Stimulated activated naive CD8-positive, alpha-beta T cell treated with anti-CD3 and anti-CD28 coated beads, Interleukin-15, Interleukin-2, amounts not matched to agents 100 ng/mL and 50 ng/mL, for 24 hours (primary cell): ENCODE measurements around the gene LZTS2.
A peak's percentile ranks its signal among the peaks of the same experiment; 100 is the strongest.

Source experiments
- H3K27ac Mint-ChIP-seq: one replicate; pipeline ENCODE4 v1.8.0; 2021; ENCODE audit warnings: mild to moderate bottlenecking, mixed read lengths
- H3K27me3 Mint-ChIP-seq: one replicate; pipeline ENCODE4 v1.8.0; 2021; ENCODE audit warnings: mixed read lengths
- H3K36me3 Mint-ChIP-seq: one replicate; pipeline ENCODE4 v1.8.0; 2021; ENCODE audit warnings: low read depth, mixed read lengths
- H3K4me1 Mint-ChIP-seq: one replicate; pipeline ENCODE4 v1.8.0; 2021; ENCODE audit warnings: low read depth, mixed read lengths
- H3K4me3 Mint-ChIP-seq: one replicate; pipeline ENCODE4 v1.8.0; 2021; ENCODE audit warnings: mild to moderate bottlenecking, mixed read lengths
- H3K9me3 Mint-ChIP-seq: one replicate; pipeline ENCODE4 v1.8.0; 2021; ENCODE audit warnings: mixed read lengths

Gene LZTS2

GRCh38 chr10:100999742-101000126, at the start of gene LZTS2:
TSS of gene LZTS2 (plus strand) at chr10:100999808. CDS start at chr10:101002539, 2,731 bp downstream.
- Mint-ChIP-seq H3K27me3 (no peaks in the 10 kb centered on the region), H3K4me3 (peak within 1 kb of the TSS; percentile 84), H3K27ac (peak within 1 kb of the TSS; percentile 94), H3K36me3 (peaks cover 5% of the 10 kb centered on the region), H3K4me1 (peaks cover 30% of the 10 kb centered on the region), H3K9me3 (no peaks in the 10 kb centered on the region)

GRCh38 chr10:100960251-100960650, 39.4 kb upstream of the LZTS2 start:
- Mint-ChIP-seq H3K27me3 (no peaks in the 10 kb centered on the region), H3K27ac (no peak overlapping the region), H3K4me3 (no peak overlapping the region), H3K9me3 (no peaks in the 10 kb centered on the region), H3K4me1 (no peaks in the 10 kb centered on the region), H3K36me3 (peaks cover 50% of the 10 kb centered on the region)

GRCh38 chr10:100962351-100963080, 37.1 kb upstream of the LZTS2 start:
- no peaks in the 10 kb centered on the region for H3K27me3 Mint-ChIP-seq
- no peak overlapping the region for H3K27ac Mint-ChIP-seq
- H3K4me1 Mint-ChIP-seq = no peaks in the 10 kb centered on the region
- H3K9me3 Mint-ChIP-seq = no peaks in the 10 kb centered on the region
- peaks cover 36% of the 10 kb centered on the region for H3K36me3 Mint-ChIP-seq
- no peak overlapping the region for H3K4me3 Mint-ChIP-seq

GRCh38 chr10:100963826-100964225, 35.8 kb upstream of the LZTS2 start:
- Mint-ChIP-seq H3K4me3 (no peak overlapping the region), H3K27me3 (peaks cover 4% of the 10 kb centered on the region), H3K36me3 (peaks cover 30% of the 10 kb centered on the region), H3K27ac (no peak overlapping the region), H3K9me3 (no peaks in the 10 kb centered on the region), H3K4me1 (peaks cover 7% of the 10 kb centered on the region)

- Mint-ChIP-seq H3K4me3 (no peak overlapping the region), H3K4me1 (peaks cover 17% of the 10 kb centered on the region), H3K9me3 (no peaks in the 10 kb centered on the region), H3K27me3 (peaks cover 4% of the 10 kb centered on the region), H3K36me3 (peaks cover 15% of the 10 kb centered on the region), H3K27ac (no peak overlapping the region)
Observed at GRCh38 chr10:100965820-100966219, 33.8 kb upstream of the LZTS2 start.

GRCh38 chr10:100966887-100967286, 32.7 kb upstream of the LZTS2 start:
- Mint-ChIP-seq H3K27me3 (peaks cover 4% of the 10 kb centered on the region), H3K9me3 (no peaks in the 10 kb centered on the region), H3K36me3 (peaks cover 13% of the 10 kb centered on the region), H3K4me1 (peaks cover 21% of the 10 kb centered on the region), H3K4me3 (no peak overlapping the region), H3K27ac (no peak overlapping the region)

- peaks cover 4% of the 10 kb centered on the region for H3K27me3 Mint-ChIP-seq
- no peak overlapping the region for H3K27ac Mint-ChIP-seq
- peaks cover 9% of the 10 kb centered on the region for H3K36me3 Mint-ChIP-seq
Observed at GRCh38 chr10:100967332-100967731, 32.3 kb upstream of the LZTS2 start.

GRCh38 chr10:100968062-100968736, 31.4 kb upstream of the LZTS2 start:
- no peaks in the 10 kb centered on the region for H3K36me3 Mint-ChIP-seq
- H3K27ac Mint-ChIP-seq = no peak overlapping the region
- H3K4me1 Mint-ChIP-seq = peaks cover 29% of the 10 kb centered on the region
- peaks cover 4% of the 10 kb centered on the region for H3K27me3 Mint-ChIP-seq
- no peaks in the 10 kb centered on the region for H3K9me3 Mint-ChIP-seq
- H3K4me3 Mint-ChIP-seq = peak overlapping the region; percentile 47

More at GRCh38 chr10:100967332-100967731, 32.3 kb upstream of the LZTS2 start:
- H3K4me1 Mint-ChIP-seq = peaks cover 24% of the 10 kb centered on the region
- no peak overlapping the region for H3K4me3 Mint-ChIP-seq
- no peaks in the 10 kb centered on the region for H3K9me3 Mint-ChIP-seq

- Mint-ChIP-seq H3K9me3 (no peaks in the 10 kb centered on the region), H3K27me3 (peaks cover 4% of the 10 kb centered on the region), H3K36me3 (no peaks in the 10 kb centered on the region), H3K4me1 (peaks cover 29% of the 10 kb centered on the region), H3K27ac (no peak overlapping the region), H3K4me3 (peak overlapping the region; percentile 47)
Observed at GRCh38 chr10:100968863-100969186, 30.8 kb upstream of the LZTS2 start.

- Mint-ChIP-seq H3K36me3 (no peaks in the 10 kb centered on the region), H3K9me3 (no peaks in the 10 kb centered on the region), H3K27me3 (peaks cover 4% of the 10 kb centered on the region), H3K4me1 (peaks cover 29% of the 10 kb centered on the region), H3K27ac (no peak within 1 kb of the TSS), H3K4me3 (peak within 1 kb of the TSS; percentile 47)
Observed at GRCh38 chr10:100969187-100970075, 30.2 kb upstream of the LZTS2 start, which contains the start of gene SEMA4G. TSS of gene SEMA4G (plus strand) at chr10:100969504. CDS start at chr10:100972913, 3,409 bp downstream.

- Mint-ChIP-seq H3K27me3 (peaks cover 4% of the 10 kb centered on the region), H3K4me1 (peaks cover 29% of the 10 kb centered on the region), H3K4me3 (peak overlapping the region; percentile 30), H3K36me3 (no peaks in the 10 kb centered on the region), H3K27ac (no peak overlapping the region), H3K9me3 (no peaks in the 10 kb centered on the region)
Observed at GRCh38 chr10:100970076-100970913, 29.3 kb upstream of the LZTS2 start.

GRCh38 chr10:100970914-100971811, 28.4 kb upstream of the LZTS2 start:
- Mint-ChIP-seq H3K4me1 (peaks cover 29% of the 10 kb centered on the region), H3K27me3 (peaks cover 4% of the 10 kb centered on the region), H3K36me3 (no peaks in the 10 kb centered on the region), H3K4me3 (peak overlapping the region; percentile 28), H3K27ac (no peak overlapping the region), H3K9me3 (no peaks in the 10 kb centered on the region)

GRCh38 chr10:100972115-100972903, 27.3 kb upstream of the LZTS2 start:
- H3K4me1 Mint-ChIP-seq = peaks cover 29% of the 10 kb centered on the region
- no peaks in the 10 kb centered on the region for H3K9me3 Mint-ChIP-seq
- H3K27ac Mint-ChIP-seq = no peak overlapping the region
- H3K27me3 Mint-ChIP-seq = peaks cover 4% of the 10 kb centered on the region
- H3K4me3 Mint-ChIP-seq = no peak overlapping the region
- no peaks in the 10 kb centered on the region for H3K36me3 Mint-ChIP-seq
